IPS-18c (cell line): ENCODE results near the gene TAF4.
A peak's percentile ranks its signal among the peaks of the same experiment; 100 is the strongest.
"Not testable (repeated sequence)": the region's sequence is repeated elsewhere in the genome, so short reads cannot be mapped to it uniquely, and the experiment has no call there.

Experiments used
- H3K4me3 ChIP-seq: 2 replicates; pipeline ENCODE4 v1.7.0; 2013; ENCODE audit warnings: low read depth, mild to moderate bottlenecking, low read length, moderate library complexity; ENCODE audit not compliant: insufficient read depth
- H3K9me3 ChIP-seq: one replicate; pipeline ENCODE4 v1.6.1; 2013; ENCODE audit warnings: mild to moderate bottlenecking, low read length, moderate library complexity; ENCODE audit not compliant: control insufficient read depth, insufficient read depth

TAF4 gene

DNA sequence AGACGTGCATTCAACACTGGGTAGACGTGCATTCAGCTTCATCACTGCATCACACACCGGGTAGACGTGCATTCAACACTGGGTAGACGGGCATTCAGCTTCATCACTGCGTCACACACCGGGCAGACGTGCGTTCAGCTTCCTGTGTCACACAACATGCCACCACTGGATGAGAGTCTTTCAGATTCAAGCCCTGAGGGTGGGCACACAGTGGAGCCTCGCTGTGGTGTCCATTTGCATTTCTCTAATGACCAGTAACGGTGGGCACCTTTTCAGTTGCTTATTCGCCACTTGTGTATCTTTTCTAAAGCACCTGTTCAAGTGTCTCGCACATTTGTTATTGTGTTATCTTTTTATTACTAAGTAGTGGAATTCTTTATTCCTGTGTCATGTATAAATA is 94.1 kb downstream of the TAF4 start:
- not testable (repeated sequence) for H3K4me3 ChIP-seq, H3K9me3 ChIP-seq

DNA sequence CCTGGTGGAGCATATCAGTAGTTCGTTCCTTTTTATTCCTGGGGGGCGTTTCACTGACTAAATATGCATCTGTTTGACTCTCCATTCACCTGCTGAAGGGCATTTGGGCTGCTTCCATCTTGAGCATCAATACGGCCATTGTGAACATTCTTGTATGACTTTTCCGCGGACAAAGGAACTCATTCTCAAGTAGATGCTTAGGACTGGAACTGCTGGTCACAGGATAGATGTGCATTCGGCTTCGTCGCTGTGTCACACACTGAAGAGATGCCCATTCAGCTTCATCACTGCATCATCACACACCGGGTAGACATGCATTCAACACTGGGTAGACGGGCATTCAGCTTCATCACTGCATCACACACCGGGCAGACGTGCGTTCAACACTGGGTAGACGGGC is 95.3 kb downstream of the TAF4 start:
- Histone ChIP-seq H3K9me3 (no peaks in the 10 kb centered on the region), H3K4me3 (no peak overlapping the region)

DNA sequence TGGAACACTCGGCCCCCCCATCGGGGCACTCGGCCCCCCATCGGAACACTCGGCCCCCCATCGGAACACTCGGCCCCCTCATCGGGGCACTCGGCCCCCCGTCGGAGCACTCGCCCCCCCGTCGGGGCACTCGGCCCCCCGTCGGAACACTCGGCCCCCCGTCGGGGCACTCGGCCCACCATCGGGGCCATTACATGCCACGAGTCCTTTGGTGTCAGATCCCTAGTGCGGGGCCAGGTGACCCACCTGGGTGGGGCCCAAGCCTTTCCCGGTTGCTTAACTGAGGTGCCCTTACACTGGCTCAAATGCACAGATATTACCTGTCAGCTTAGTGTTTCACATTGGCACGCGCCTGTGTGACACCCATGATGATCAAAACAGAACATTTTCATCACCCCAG is 95.9 kb downstream of the TAF4 start:
- Histone ChIP-seq H3K4me3 (no peak overlapping the region), H3K9me3 (no peaks in the 10 kb centered on the region)

DNA sequence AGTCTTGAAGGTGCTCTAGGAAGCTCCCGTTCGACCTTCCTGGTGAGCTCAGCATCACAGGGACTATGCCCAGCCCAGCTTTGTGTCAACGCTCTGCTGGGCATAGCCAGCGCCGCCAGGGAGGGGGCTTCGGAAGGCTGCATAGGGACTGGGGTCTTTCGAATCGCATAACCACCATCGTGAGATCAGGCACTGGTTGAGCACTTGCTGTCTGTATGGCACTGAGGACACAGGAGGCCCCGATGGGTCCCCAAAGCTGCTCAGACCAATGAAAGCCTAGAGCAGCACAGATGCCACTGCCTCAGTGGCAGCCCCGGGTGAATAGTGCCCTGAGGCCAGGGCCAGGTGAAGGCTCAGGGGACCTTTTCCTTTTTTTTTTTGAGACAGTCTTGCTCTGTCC is 96.7 kb downstream of the TAF4 start:
- Histone ChIP-seq H3K4me3 (no peak overlapping the region), H3K9me3 (no peaks in the 10 kb centered on the region)

DNA sequence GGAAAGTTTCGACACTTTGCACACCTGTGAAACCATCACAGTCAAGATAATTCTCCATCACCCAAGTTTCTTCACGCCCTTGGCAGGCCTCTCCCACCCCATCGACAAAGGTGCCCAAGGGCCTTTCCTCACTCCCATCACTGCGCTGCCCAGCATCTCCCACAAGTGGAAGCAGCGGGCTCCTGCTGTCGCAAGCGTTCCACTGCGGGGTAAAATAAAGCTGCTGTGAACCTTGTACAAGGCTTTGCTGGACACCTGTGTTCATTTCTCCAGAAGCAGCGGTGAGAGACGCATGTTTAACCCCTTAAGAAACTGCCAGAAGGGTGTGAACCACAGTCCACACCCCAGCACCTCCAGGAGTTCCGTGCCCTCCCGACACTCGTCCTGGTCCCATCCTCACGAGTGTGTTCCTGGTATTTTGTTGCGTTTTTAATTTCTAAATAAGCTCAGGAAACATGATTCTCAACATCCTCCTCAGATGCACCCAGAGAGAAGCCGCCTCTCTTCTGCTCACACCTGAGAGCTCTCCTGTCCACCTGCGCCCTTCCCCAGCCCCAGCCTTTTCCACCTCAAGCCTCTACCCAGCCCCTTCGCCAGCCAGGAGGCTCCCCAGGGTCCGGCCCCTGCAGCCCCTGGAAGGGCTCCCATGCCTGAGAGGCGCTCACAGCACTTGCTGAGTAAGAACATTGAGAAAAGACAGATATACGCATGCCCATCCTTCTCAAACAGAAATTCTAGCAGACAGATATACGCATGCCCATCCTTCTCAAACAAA is 97.5 kb downstream of the TAF4 start:
- no peaks in the 10 kb centered on the region for H3K9me3 ChIP-seq
- no peak overlapping the region for H3K4me3 ChIP-seq

DNA sequence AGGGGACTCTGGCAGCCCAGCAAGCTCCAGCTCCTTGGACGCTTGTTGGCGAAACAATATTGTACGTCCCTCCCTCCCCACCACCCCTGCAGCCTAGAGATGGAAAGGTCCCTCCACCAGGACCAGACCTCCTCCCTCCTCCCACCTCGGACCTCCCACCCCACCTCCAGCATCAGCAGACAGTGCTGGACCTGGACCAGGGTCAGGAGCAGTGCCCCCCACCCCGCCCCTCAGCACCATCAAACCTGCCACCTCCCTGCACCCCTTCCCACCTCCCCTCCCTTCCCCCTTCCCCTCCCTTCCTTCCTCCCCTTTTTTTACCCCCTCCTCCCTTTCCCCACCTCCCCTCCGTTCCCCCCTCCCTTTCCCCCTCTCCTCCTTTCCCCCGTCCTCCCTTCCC is 98.4 kb downstream of the TAF4 start:
- no peak overlapping the region for H3K4me3 ChIP-seq
- no peaks in the 10 kb centered on the region for H3K9me3 ChIP-seq

DNA sequence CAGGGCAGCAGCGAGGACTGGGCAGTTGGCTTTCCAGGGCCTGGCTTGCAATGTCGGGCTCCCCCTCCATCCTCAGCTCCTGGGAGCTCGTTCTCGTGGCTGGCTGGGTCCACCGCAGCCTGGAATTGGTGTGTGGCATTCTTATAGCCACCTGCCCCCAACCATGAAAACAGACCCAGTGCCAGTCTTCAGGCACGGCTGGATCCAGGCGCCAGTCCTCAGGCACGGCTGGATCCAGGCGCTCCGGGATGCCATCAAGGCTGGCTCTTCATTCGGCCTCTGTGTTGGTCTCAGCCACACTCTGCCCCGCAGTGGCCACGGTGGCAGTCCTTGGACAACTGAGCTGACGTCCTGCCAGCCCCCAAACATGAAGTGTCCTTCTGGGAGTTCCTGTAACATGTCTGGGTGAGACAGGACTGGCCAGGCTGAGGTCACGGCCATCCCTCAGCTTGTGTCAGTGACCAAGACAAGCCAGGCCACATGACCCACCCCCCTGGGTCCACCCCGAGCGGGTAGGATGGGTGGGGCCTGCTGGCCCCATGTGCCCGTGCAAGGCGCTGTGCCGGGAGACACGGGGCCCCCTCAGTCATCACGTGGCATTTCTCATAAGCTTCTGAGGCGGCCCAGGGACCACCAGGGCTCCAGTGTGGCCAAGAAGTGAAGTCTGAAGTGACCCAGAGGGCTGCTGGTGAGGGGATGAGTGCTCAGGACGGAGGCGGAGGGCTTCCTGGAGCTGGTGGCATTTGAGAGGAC is 99.0 kb downstream of the TAF4 start:
- Histone ChIP-seq H3K4me3 (no peak overlapping the region), H3K9me3 (no peaks in the 10 kb centered on the region)

DNA sequence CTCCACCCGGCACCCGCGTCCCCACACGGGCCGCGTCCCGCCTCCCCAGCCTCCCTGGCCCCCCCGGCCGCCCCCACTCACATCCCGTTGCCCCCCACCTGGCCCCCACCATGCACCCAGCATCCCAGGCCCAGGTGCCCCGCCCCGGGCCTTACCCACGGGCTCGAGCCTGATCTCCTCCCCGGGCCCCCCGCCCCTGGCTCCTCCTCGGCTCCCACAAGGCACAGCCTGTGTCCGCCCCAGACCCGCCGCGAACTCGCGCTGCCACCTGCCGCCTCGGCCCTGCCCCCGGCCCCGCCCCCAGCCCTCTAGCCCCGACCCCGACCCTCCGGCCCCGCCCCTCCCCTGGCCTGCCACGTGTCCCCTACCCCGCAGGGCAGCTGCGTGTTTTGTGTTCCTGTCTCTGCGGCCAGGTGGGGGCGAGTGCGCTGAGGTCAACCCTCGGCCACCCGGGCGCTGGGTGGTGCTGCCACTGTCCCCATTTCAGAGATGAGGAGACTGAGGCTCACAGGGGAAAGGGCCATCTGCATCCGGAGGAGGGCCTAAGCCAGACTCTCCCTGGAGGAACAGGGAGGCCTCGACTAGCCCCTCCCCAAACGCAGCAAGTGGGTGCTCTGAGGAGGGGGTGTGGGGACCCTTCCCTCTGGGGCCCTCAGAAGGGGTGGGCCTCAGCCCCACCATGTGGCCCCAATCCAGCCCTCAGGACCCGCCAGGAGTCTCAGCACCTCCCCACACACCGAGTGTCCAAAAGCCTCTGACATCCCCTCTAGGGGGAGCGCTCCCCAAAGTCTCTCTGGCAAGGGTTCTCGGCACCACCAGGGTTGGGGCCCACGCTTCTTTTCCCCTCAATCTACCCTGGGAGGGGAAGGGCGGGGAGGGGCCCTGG is 99.8 kb downstream of the TAF4 start:
- no peaks in the 10 kb centered on the region for H3K9me3 ChIP-seq
- peak overlapping the region; percentile 9; the same call in 1 of the 2 replicates for H3K4me3 ChIP-seq

DNA sequence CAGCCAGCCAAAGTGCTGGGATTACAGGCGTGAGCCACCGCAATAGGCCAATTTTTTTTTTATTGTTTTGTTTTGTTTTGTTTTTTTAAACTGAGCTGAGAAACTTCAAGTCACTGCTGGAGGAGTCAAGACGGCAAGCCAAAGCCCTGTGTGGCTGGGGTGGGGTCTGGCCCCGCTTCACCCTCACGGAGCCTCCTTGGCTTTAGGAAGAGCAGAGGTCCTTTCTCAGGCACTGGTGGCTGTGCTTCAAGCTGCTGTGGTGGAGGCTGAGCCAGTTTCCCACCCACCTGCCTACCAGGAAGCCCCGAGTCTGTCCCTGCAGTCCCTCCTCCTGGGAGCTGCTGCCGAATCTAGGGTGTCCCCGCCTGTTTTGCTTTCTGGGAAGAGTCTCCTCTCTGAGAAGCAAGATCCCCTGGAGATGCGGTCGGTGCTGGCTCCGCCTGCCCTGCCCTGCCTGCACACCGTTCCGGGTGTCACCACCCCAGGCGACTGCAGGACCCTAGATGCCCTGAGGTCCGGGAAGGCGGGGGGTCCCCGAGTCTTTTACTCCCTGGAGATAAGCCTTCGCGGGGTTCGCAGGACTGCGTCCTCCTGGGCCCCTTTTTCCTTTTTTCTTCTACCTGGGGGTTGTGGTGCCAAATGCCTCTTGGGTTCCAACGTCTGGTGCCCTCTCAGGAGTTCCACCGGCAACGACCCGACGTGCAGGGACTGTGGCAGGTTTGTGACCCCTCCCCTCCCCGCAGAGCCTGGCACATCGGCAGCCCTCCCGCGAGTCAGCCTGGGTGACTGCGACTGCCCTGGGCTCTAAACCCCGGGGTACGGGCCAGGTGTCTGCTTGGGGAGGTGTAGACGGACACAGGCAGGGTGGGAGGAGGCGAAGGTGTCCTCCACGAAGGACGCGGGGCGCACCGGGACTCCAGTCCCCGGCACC is 100.7 kb downstream of the TAF4 start:
- Histone ChIP-seq H3K9me3 (no peaks in the 10 kb centered on the region), H3K4me3 (no peak overlapping the region)

DNA sequence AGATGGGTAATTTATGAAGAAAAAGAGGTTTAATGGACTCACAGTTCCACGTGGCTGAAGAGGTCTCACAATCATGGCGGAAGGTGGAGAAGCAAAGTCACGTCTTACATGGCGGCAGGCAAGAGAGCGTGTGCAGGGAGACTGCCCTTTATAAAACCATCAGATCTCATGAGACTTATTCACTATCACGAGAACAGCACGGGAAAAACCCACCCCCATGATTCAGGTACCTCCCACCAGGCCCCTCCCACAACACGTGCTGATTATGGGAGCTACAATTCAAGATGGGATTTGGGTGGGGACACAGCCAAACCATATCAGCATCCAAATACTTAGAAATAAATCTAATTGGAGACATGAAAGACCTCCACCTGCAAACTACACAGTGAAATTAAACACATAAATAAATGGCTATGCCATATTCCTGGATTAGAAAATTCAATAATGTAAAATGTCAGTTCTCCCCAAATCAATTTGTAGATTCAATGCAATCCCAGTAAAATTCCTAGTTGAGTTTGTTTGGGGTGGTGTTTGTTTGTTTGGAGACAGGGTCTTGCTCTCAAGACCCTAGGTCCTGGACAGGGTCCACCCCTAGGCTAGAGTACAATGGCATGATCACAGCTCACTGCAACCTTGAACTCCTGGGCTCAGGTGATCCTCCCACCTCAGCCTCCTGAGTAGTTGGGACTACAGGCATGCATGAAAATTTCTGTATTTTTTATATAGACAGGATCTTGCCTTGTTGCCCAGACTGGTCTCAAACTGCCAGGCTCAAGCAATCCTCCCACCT is 101.6 kb downstream of the TAF4 start:
- H3K9me3 ChIP-seq = no peaks in the 10 kb centered on the region
- no peak overlapping the region for H3K4me3 ChIP-seq

DNA sequence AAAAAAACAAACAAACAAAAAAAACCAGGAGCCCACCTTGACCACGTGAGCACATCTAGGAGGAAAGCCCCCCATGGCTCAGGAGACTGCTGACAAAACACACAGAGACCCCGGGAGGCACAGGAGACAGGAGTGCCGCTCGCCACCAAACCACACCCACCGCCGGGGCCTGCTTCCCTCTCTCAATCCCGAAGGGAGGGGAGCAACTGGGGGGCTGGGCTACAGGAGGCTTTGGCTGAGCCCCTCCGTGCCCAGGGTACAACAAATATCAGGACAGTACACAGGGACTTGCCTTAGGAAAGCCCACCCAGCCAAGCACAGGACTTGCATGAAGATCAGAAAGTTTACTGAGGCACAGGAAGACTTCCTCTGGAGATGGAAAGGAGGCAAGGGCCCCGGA is 102.5 kb downstream of the TAF4 start:
- Histone ChIP-seq H3K4me3 (no peak overlapping the region), H3K9me3 (no peaks in the 10 kb centered on the region)

DNA sequence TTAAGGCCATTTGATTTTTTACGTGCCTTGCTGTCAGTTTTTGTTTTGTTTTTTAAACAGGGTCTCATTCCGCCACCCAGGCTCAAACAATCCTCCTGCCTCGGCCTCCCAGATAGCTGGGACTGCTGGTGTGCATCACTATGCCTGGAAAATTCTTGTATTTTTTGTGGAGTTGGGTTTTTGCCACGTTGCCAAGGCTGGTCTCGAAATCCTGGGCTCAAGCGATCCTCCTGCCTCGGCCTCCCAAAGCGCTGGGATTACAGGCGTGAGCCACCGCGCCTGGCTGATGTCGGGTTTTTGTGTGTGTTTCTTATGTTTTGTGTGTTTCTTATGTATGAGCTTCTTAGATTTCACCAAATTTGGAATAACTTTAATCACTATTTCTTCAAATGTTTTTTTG is 104.8 kb downstream of the TAF4 start:
- Histone ChIP-seq H3K9me3 (no peaks in the 10 kb centered on the region), H3K4me3 (no peak overlapping the region)

DNA sequence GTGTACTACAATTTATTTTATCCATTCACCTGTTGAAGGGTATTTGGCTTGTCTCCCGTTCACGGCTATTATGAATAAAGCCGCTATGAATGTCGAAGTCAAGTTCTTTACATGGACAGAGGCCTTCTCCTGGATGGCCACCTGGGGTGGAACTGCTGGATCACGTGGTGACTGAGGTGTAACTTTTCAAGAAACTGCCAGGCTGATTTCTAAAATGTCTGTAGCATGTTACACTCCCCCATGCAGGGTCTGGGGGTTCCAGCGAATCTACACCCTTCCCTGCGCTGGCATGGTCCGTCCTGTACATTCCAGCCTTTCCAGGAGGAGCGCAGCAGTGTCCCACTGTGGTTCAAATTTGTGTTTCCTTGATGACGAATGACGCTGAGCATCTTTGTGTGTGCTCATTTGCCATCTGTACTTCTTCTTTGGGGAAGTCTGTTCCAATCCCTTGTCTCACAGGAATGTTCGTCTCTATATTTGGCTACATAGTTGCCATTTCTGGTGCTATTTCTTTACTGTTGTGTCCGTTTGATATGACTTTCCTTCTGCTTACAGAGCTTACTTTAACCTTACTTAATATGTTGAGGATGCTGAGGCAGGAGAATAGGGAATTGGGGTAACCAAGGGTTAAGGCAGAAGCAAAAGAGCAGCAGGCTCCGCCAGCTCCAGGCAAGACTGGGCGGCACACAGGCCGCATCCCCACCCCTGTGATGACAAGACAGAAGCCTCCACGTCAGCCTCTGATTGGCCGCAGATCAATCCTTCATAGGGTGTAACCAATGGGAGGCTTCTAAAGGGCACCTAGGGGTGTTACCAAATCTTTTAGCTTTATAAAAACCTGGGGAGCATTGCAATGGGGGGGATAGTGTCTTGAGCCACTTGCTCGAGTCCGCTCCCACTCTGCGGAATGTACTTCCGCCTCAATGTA is 106.6 kb downstream of the TAF4 start:
- H3K9me3 ChIP-seq = no peaks in the 10 kb centered on the region
- H3K4me3 ChIP-seq = no peak overlapping the region

DNA sequence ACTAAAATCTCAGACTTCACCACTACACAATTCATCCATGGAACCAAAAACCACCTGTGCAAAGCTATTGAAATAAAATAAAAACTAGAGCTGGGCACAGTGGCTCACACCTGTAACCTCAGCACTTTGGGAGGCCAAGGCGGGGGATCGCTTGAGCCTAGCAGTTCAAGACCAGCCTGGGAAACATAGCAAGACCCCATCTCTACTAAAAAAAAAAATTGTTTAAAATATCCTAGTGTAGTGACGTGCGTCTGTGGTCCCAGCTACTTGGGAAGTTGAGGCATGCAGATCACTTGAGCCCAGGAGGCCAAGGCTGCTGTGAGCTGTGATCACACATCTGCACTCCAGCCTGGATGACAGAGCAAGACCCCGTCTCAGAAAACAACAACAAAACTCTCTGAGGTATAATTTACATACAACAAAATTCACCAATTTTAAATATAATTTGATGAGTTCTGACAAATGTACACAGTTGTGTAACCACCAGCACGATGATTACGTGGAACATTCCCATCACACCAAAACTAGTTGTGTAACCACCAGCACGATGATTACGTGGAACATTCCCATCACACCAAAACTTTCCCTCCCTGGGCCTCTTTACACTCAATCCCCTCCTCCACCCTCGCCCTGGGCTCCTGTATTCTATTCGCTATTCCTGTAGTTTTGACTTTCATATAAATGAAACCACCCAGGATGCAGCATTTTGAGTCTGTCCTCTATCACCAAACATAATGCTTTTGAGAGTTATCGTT is 107.5 kb downstream of the TAF4 start:
- H3K9me3 ChIP-seq = no peaks in the 10 kb centered on the region
- H3K4me3 ChIP-seq = no peak overlapping the region
